Suprapubic skin (tissue), 4 donors: ENCODE results near the gene HMX3. TPM values are rescaled to one million over a fixed set of nuclear protein-coding genes. Genes with fewer than 3 reads are reported as not detected.

Source experiments
- DNase-seq, 2 donors: peaks; one replicate each; pipeline ENCODE4 v3.0.0-alpha.2; 2019; ENCODE audit warnings: low spot score in 2 of 2
- H3K27ac ChIP-seq: fragments of 200-600 bp; sonication (generic); one replicate; pipeline ENCODE4 v1.5.1; 2019
- H3K27me3 ChIP-seq: fragments of 200-600 bp; sonication (generic); one replicate; pipeline ENCODE4 v1.5.1; 2019
- H3K36me3 ChIP-seq: fragments of 200-600 bp; sonication (generic); one replicate; pipeline ENCODE4 v1.5.1; 2019
- H3K4me1 ChIP-seq: fragments of 200-600 bp; sonication (generic); one replicate; pipeline ENCODE4 v1.5.1; 2019
- H3K4me3 ChIP-seq: fragments of 200-600 bp; sonication (generic); one replicate; pipeline ENCODE4 v1.5.1; 2019; ENCODE audit warnings: mild to moderate bottlenecking
- H3K9me3 ChIP-seq: fragments of 200-600 bp; sonication (generic); one replicate; pipeline ENCODE4 v1.5.1; 2019
- CTCF ChIP-seq, 2 donors: fragments of 200-600 bp in 1 of 2; fragments of 450-650 bp in 1 of 2; sonication (generic) in 1 of 2; IDR thresholded peaks; one replicate each; pipeline ENCODE4 v1.5.1; 2016 to 2019; ENCODE audit warnings: antibody characterized with exemption in 2 of 2, mild to moderate bottlenecking in 1 of 2, moderate library complexity in 1 of 2
- EP300 ChIP-seq: sonication (generic); formaldehyde crosslinking; IDR thresholded peaks from one replicate; pipeline ENCODE4 v1.6.1; 2017; ENCODE audit warnings: antibody characterized with exemption
- POLR2A ChIP-seq, 2 donors: fragments of 450-650 bp; IDR thresholded peaks; one replicate each; pipeline ENCODE4 v1.6.1; 2017; ENCODE audit warnings: antibody characterized with exemption in 2 of 2, mild to moderate bottlenecking in 2 of 2, moderate library complexity in 2 of 2
- POLR2AphosphoS5 ChIP-seq, 3 donors: sonication (generic); formaldehyde crosslinking; IDR thresholded peaks; one replicate each; pipeline ENCODE4 v1.6.1; 2017; ENCODE audit warnings: antibody characterized with exemption in 3 of 3
- WGBS: methylation state at CpG from one replicate; pipeline ENCODE4 v1.1.5; 2018; 5-methylcytosine and 5-hydroxymethylcytosine counted together
- total RNA-seq, 4 donors: library from RNA; depleted of rRNA; stranded (reverse); fragments of >200 nt; gene quantifications; one replicate each; pipeline ENCODE4 v1.1.0, GENCODE V29; 2016

The HMX3 gene
- total RNA-seq, 4 donors from 2014 or later, result not detected

GRCh38 chr10:123146013-123146893 is 10.5 kb downstream of the HMX3 start:
- Histone ChIP-seq H3K4me1 (peaks cover 68% of the 10 kb centered on the region), H3K36me3 (no peaks in the 10 kb centered on the region), H3K4me3 (peak overlapping the region; percentile 5), H3K27me3 (peaks cover 100% of the 10 kb centered on the region), H3K27ac (no peak overlapping the region), H3K9me3 (no peaks in the 10 kb centered on the region)
- WGBS, result 19% methylated on average over 17 of the region's 59 CpGs
- TF ChIP-seq POLR2A (IDR thresholded peaks at IDR 0.05) (no peak), POLR2AphosphoS5 (IDR thresholded peaks at IDR 0.05) (no peak), CTCF (IDR thresholded peaks at IDR 0.05) (no peak), EP300 (no peak)
- no peak for DNase-seq

- H3K36me3 ChIP-seq, result no peaks in the 10 kb centered on the region
- no peak for DNase-seq
- 30% methylated on average over 16 of the region's 24 CpGs for WGBS
- no peak overlapping the region for H3K4me3 ChIP-seq
- peaks cover 100% of the 10 kb centered on the region for H3K27me3 ChIP-seq
- H3K4me1 ChIP-seq, result peaks cover 72% of the 10 kb centered on the region
- H3K9me3 ChIP-seq, result no peaks in the 10 kb centered on the region
- H3K27ac ChIP-seq, result no peak overlapping the region
- TF ChIP-seq CTCF (IDR thresholded peaks at IDR 0.05) (no peak), POLR2AphosphoS5 (IDR thresholded peaks at IDR 0.05) (no peak), POLR2A (IDR thresholded peaks at IDR 0.05) (no peak), EP300 (no peak)
Observed at GRCh38 chr10:123146894-123147634, 11.3 kb downstream of the HMX3 start.

- no peaks in the 10 kb centered on the region for H3K36me3 ChIP-seq
- no peak for TF ChIP-seq POLR2AphosphoS5 (IDR thresholded peaks at IDR 0.05)
- no peak for TF ChIP-seq EP300
- TF ChIP-seq POLR2A (IDR thresholded peaks at IDR 0.05), result no peak
- TF ChIP-seq CTCF (IDR thresholded peaks at IDR 0.05), result no peak
- WGBS, result 5% methylated on average over 27 of the region's 64 CpGs
- H3K4me3 ChIP-seq, result peak within 1 kb of the TSS; percentile 31
- H3K4me1 ChIP-seq, result peaks cover 66% of the 10 kb centered on the region
- no peak within 1 kb of the TSS for H3K27ac ChIP-seq
- H3K27me3 ChIP-seq, result peaks cover 100% of the 10 kb centered on the region
- DNase-seq, result no peak
- H3K9me3 ChIP-seq, result no peaks in the 10 kb centered on the region
Observed at GRCh38 chr10:123147635-123148413, 12.1 kb downstream of the HMX3 start, which contains the start of gene HMX2. HMX2 (plus strand) TSS chr10:123148136; CDS start chr10:123148379, 243 bp downstream.

- H3K4me1 ChIP-seq, result peaks cover 62% of the 10 kb centered on the region
- DNase-seq, result no peak
- no peaks in the 10 kb centered on the region for H3K36me3 ChIP-seq
- 8% methylated on average over 18 of the region's 55 CpGs for WGBS
- no peaks in the 10 kb centered on the region for H3K9me3 ChIP-seq
- no peak overlapping the region for H3K27ac ChIP-seq
- peak overlapping the region; percentile 31 for H3K4me3 ChIP-seq
- peaks cover 100% of the 10 kb centered on the region for H3K27me3 ChIP-seq
- TF ChIP-seq EP300 (no peak), CTCF (IDR thresholded peaks at IDR 0.05) (no peak), POLR2A (IDR thresholded peaks at IDR 0.05) (no peak), POLR2AphosphoS5 (IDR thresholded peaks at IDR 0.05) (no peak)
Observed at GRCh38 chr10:123148414-123149161, 12.8 kb downstream of the HMX3 start.
